CD4-positive, alpha-beta T cell treated with Interleukin-15 for 4 hours (primary cell): ENCODE results near the gene TRIM24.
"Not testable (repeated sequence)": the region's sequence is repeated elsewhere in the genome, so short reads cannot be mapped to it uniquely, and the experiment has no call there.

ENCODE experiments used
- DNase-seq: peaks from one replicate; pipeline ENCODE4 v3.0.0-alpha.2; 2020; ENCODE audit warnings: low spot score

The TRIM24 gene

GRCh38 chr7:138460649-138461607 lies 869 bp downstream of the TRIM24 start:
- DNase-seq = peak; percentile 29

DNA sequence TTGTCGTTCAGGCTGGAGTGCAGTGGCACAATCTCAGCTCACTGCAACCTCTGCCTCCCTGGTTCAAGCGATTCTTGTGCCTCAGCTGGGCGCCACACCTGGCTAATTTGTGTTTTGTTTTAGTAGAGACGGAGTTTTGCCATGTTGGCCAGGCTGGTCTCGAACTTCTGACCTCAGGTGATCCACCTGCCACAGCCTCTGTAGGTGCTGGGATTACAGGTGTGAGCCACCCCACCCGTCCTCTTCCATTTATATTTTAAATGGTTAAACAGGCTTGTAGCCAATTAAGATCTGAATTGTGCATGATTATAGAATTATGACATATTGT lies 3.2 kb downstream of the TRIM24 start:
- DNase-seq = not testable (repeated sequence)

- DNase-seq = no peak
Measured at GRCh38 chr7:138465046-138465445, 5.0 kb downstream of the TRIM24 start.

GRCh38 chr7:138466069-138466756 lies 6.2 kb downstream of the TRIM24 start:
- not testable (repeated sequence) for DNase-seq

DNA sequence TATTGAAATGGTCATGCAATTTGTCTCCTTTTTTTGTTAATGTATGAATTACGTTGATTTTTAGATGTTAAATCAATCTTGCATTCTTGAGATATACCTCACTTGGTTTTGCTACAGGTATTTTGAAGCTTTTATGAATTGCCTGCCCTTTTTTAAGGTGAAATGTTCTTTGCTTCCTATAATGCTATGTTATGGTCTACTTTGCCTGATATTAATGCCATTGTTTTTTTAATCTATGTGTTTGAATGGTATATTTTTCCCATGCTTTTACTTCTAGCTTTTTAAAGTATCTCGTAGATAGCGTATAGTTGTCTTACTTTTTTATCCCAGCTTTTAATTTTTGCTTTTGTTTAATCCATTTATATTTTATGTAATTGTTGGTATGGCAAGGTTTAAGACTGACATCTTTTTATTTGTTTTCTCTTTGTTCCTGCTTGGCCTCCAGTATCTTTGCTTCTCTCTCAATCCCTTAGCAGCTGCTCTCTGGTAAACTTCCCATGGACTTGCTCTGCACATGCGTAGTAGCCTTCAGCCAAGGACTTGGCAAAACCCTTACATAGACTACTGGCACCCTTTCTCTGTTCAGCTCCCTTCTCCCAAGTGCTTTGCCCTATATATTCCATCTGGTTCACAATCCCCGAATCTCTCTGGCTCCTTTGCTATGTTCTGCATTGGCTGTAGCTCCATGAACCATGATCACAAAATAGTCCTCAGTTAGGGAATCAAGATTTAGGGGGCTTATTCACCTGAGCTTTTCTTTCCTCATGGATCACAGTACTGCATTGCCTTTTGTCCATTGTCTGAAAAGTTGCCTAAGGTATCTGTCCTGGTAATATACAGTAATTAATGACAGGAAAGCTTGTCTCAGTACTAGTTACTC lies 8.4 kb downstream of the TRIM24 start:
- no peak for DNase-seq

DNA sequence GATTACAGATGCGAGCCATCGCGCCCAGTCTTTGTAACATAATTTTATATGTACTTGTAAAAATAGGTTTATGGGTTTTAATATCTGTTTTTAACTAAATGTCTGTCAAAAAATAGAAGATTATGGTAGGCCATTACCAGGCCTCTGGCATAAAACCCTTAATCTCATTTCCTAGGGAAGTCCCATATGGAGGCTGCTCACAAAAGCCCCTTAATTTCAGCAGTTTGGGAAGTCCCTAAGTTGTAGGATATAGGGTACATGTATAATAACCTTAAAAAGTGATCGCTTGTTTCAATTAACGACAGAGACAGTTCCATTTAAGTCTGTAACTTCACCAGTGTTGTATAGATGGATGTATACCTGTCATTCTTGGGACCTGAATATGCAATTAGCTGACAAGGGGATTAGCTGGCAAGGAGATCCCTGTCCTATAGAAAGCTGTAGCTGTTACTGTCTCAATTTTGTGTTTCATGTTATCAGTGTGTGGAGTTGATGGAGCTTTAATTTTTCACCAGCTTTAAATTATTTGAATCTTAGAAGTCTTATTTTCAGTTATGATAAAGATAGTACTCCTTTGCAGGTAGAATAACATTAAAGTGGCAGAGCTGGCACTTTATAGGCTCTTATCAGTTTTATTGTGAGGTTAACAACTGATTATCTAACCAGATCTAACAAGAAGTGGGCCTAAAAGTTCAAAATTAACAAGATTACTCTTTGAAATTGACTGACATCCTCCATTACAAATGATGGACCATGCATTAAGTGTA lies 10.5 kb downstream of the TRIM24 start:
- no peak for DNase-seq

GRCh38 chr7:138472292-138473079 lies 12.4 kb downstream of the TRIM24 start:
- DNase-seq = no peak

DNA sequence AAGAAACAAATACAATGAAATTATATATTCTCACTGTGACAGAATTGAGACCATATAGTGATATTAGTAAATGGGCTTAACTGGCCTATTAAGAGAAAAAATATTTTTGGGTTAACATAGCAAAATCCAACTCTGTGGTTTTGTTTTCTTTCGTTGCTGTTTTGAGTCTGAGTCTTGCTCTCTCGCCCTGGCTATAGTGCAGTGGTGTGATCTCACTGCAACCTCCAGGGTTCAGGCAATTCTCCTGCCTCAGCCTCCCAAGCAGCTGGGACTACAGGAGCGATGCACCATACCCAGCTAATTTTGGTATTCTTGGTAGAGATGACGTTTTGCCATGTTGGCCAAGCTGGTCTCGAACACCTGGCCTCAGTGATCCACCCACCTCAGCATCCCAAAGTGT lies 15.3 kb downstream of the TRIM24 start:
- DNase-seq = no peak

DNA sequence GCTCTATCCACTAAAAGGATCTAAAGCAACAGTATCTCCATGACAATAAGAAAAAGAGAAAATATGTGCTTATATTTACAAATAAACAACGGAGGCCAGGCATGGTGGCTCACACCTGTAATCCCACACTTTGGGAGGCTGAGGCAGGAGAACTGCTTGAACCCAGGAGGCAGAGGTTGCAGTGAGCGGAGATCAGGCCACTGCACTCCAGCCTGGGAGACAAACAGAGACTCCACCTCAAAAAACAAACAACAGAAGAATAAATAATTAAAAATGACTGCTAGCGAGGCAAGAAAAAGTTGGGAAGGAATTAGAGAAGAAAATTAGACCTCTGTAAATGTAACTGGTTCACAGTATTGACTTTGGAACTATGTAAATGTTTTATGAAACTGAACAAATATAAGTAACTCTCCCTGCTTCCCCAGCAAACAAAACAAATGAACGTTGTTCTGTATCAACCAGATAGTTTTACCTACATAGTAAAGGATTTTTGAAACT lies 17.1 kb downstream of the TRIM24 start:
- no peak for DNase-seq

- no peak for DNase-seq
Measured at GRCh38 chr7:138477581-138477980, 17.5 kb downstream of the TRIM24 start.

GRCh38 chr7:138478499-138478908 lies 18.4 kb downstream of the TRIM24 start:
- DNase-seq = no peak

DNA sequence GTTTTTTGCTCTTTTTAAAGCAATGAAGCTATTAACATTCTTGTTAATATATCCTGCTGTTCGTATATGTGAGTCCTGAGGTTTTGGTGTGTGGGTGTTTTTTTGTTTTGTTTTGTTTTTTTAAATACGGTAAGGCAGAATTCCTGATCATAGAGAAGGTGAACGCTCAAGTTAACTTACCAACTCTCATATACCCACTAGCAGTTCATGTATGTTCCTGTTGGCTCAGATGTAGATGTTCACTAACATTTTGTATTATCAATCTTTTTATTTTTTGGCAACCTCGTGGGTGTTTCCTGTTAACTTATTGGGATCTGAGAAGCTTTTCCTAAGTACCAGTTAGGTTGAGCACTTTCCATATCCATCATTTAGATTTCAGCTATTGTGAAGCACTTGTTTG lies 20.5 kb downstream of the TRIM24 start:
- DNase-seq = no peak

- no peak for DNase-seq
Measured at GRCh38 chr7:138481447-138482380, 21.7 kb downstream of the TRIM24 start.

DNA sequence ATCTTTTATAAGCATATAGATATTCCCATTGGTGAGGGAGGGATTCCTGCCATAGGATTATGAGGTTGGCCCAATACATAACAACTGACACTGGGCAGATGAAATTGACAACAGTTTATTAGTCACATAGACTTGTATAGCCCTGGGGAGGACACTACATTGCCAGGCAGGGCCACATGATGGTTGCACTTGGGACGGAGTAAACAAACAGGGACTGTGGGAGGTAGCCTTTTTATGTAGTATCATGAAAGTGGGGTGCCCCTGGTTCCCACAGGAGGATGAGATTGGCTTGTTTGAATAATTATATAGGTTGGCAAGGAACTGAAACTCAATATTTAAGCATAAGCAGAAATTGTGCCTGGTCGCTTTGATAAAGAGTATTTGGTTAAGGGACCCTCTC lies 23.5 kb downstream of the TRIM24 start:
- DNase-seq = no peak

- not testable (repeated sequence) for DNase-seq
Measured at GRCh38 chr7:138485508-138485907, 25.4 kb downstream of the TRIM24 start.

DNA sequence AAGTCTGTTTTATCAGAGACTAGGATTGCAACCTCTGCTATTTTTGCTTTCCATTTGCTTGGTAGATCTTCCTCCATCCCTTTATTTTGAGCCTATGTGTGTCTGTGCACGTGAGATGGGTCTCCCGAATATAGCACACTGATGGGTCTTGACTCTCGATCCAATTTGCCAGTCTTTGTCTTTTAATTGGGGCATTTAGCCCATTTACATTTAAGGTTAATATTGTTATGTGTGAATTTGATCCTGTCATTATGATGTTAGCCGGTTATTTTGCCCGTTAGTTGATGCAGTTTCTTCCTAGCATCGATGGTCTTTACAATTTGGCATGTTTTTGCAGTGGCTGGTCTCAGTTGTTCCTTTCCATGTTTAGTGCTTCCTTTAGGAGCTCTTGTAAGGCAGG lies 29.1 kb downstream of the TRIM24 start:
- DNase-seq = not testable (repeated sequence)

DNA sequence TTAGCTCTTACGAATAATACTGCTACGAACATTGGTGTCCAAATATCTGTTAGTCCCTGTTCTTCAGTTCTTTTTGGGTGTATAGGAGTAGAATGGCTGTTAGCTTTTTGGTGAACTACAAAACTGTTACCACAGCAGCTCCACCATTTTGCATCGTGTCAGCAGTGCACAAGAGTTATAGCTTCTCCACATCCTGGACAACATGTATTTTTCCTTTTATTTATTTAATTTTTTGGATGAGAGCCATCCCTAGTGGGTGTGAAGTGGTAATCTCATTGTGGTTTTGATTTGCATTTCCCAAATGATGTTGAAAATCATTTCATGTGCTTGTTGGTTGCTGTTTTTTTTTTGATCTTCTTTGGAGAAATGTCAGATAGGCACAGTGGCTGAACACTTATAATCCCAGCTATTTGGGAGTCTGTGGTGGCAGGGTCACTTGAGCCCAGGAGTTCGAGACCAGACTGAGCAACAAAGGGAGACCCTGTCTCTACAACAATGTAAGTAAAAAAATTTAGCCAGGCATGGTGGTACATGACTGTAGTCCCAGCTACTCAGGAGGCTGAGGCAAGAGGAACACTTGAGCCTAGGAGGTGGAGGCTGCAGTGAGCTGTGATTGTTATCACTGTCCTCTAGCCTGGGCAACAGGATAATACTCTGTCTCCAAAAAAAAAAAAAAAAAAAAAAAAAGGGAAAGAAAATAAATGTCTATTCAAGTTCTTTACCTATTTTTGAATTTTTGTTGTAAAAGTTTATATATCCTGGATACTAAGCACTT lies 31.7 kb downstream of the TRIM24 start:
- no peak for DNase-seq

- DNase-seq = no peak
Measured at GRCh38 chr7:138492423-138492822, 32.4 kb downstream of the TRIM24 start.

- no peak for DNase-seq
Measured at GRCh38 chr7:138493535-138493934, 33.5 kb downstream of the TRIM24 start.
